Lung (tissue), 12 donors: ENCODE measurements around the gene RIN3. TPM values are rescaled to one million over a fixed set of nuclear protein-coding genes. Genes with fewer than 3 reads are reported as not detected.

Experiments used
- ATAC-seq: fragments of 200-7000 bp; cut with Tn5 transposase; one replicate; pipeline ENCODE4 v1.9.1; 2020; ENCODE audit warnings: moderate number of reproducible peaks; ENCODE audit not compliant: insufficient read depth, low FRiP score
- DNase-seq, 3 donors: peaks; one replicate each; pipeline ENCODE4 v3.0.0-alpha.2; 2013 to 2017
- H3K27ac ChIP-seq, 2 donors: one replicate each; pipeline ENCODE4 v1.5.1; 2013; ENCODE audit warnings: mild to moderate bottlenecking in 2 of 2, moderate library complexity in 2 of 2, control low read depth in 1 of 2, inconsistent platforms in 1 of 2, low read depth in 1 of 2, low read length in 1 of 2
- H3K27me3 ChIP-seq, 3 donors: one replicate each; pipeline ENCODE4 v1.5.1; 2013; ENCODE audit warnings: low read length in 2 of 3; ENCODE audit not compliant: control insufficient read depth in 3 of 3, insufficient read depth in 3 of 3
- H3K36me3 ChIP-seq, 4 donors: one replicate each; pipeline ENCODE4 v1.5.1; 2013; ENCODE audit warnings: low read length in 4 of 4, mild to moderate bottlenecking in 1 of 4, moderate library complexity in 1 of 4; ENCODE audit not compliant: control insufficient read depth in 4 of 4, insufficient read depth in 4 of 4
- H3K4me1 ChIP-seq, 5 donors: one replicate each; pipeline ENCODE4 v1.5.1; 2013; ENCODE audit warnings: low read length in 5 of 5, mild to moderate bottlenecking in 2 of 5, moderate library complexity in 1 of 5; ENCODE audit not compliant: control insufficient read depth in 5 of 5, insufficient read depth in 5 of 5
- H3K4me3 ChIP-seq: one replicate; pipeline ENCODE4 v1.5.1; 2013; ENCODE audit warnings: mild to moderate bottlenecking, control low read depth, moderate library complexity
- H3K9ac ChIP-seq, 2 donors: one replicate each; pipeline ENCODE4 v1.5.1; 2013; ENCODE audit warnings: low read length in 2 of 2, control low read depth in 1 of 2; ENCODE audit not compliant: insufficient read depth in 1 of 2
- H3K9me3 ChIP-seq, 4 donors: one replicate each; pipeline ENCODE4 v1.5.1; 2013; ENCODE audit warnings: low read length in 3 of 4, mild to moderate bottlenecking in 1 of 4, moderate library complexity in 1 of 4; ENCODE audit not compliant: control insufficient read depth in 4 of 4, insufficient read depth in 3 of 4
- WGBS, 2 donors: extraction: QIAGEN DNeasy Blood & Tissue Kit; methylation state at CpG; one replicate each; pipeline ENCODE4 v1.1.7; 2013; 5-methylcytosine and 5-hydroxymethylcytosine counted together
- polyA plus RNA-seq, 2 donors: library from polyadenylated mRNA; stranded (reverse); fragments of 200-250 nt; gene quantifications; one replicate each; pipeline ENCODE4 v1.2.1, GENCODE V29; 2013
- total RNA-seq, 2 donors: library from RNA; depleted of rRNA in 1 of 2; stranded (reverse); fragments of >200 nt in 1 of 2; gene quantifications; one replicate each; pipeline ENCODE4 v1.2.1, GENCODE V29; 2014 to 2021
- TF ChIP-seq, protein P1 (sequence below): IDR thresholded peaks from 2 replicates; pipeline ENCODE4 v1.5.1; 2012; ENCODE audit warnings: mild to moderate bottlenecking; ENCODE audit errors: control extremely low read depth, extremely low read depth
- donor health status: control.
- donor health status: control.
- donor health status: Bipolar disorder and iron deficiency.
- donor health status: healthy.
- donor health status: DM: yes; HTN: yes; CAD: no.

Gene RIN3
- total and polyA plus RNA-seq, 4 donors, result 19.3 to 55.5 (median 40.2) TPM

DNA sequence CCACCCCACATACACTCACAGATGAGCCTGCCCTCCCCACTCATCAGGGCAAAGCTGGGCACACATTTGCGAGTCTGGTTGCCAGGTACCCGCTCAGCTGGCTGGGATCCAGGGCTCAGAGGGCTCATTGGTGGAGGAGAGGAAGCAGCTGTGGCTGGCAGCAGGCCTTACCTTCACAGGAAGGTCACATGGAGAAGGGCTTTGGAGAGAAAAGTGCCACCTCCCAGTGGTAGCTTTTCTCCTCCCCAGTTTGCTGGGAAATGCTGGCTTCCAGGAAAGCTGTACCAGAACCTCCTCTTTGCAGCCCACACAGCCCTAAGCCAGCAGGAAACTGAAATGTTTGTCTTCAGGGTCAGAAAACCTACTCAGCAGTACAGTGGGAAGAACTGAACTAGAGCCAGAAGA is 179.2 kb downstream of the RIN3 start:
- peak; percentile 28 for ATAC-seq
- peaks cover 0 to 18% (median 10%) of the 10 kb centered on the region in 5 donors for H3K4me1 ChIP-seq
- H3K27ac ChIP-seq, result peak overlapping the region in 1 of 2 donors; percentile 4
- TF ChIP-seq, protein P1, sequence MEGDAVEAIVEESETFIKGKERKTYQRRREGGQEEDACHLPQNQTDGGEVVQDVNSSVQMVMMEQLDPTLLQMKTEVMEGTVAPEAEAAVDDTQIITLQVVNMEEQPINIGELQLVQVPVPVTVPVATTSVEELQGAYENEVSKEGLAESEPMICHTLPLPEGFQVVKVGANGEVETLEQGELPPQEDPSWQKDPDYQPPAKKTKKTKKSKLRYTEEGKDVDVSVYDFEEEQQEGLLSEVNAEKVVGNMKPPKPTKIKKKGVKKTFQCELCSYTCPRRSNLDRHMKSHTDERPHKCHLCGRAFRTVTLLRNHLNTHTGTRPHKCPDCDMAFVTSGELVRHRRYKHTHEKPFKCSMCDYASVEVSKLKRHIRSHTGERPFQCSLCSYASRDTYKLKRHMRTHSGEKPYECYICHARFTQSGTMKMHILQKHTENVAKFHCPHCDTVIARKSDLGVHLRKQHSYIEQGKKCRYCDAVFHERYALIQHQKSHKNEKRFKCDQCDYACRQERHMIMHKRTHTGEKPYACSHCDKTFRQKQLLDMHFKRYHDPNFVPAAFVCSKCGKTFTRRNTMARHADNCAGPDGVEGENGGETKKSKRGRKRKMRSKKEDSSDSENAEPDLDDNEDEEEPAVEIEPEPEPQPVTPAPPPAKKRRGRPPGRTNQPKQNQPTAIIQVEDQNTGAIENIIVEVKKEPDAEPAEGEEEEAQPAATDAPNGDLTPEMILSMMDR, result no peak
- no peak overlapping the region for H3K4me3 ChIP-seq
- H3K36me3 ChIP-seq, result peaks cover 0 to 13% (median 2%) of the 10 kb centered on the region in 4 donors
- H3K9ac ChIP-seq, result no peak overlapping the region
- H3K9me3 ChIP-seq, result no peaks in the 10 kb centered on the region
- WGBS, 2 donors, result 6 to 7% methylated on average over 2 of the region's 2 CpGs
- DNase-seq, result peak; percentile 42 to 66 (median 55)
- H3K27me3 ChIP-seq, result peaks cover 0 to 4% (median 0%) of the 10 kb centered on the region in 3 donors

DNA sequence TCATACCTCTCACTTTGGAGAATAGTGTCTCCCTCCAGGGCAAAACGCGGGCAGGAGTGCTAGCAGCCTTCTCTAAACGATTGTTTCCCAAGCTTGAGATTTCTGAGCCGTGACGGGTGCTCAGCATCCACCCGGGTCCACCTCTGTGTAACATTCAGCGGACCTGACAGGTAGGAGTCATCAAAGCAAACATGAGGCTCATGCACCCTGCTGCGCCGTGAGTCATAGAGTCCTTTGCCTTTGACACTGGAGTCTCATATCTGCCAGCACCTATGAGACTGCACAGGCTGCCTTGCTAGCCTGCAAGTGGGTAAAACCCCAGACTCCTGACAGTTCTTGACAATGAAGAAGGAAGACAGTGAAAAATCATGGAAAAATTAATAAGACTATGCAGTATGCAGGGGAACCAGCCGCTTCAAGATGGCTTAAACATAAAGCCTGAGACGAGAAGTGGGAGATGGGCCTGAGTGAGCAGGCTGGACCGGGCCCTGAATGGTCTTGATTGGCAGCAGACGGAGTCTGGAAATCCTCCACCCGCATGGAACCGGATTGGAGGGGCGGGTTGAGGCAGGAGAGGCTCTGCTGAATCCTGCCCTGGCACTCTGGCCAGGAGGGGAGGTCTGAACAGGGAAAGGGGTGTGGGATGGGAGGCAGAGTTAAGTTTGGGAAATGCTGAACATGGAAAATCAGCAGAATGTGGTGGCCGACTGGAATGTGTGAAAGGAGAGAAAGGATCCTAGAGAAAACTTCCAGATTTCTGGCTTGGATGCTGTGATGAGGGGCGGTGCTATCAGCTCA is 180.6 kb downstream of the RIN3 start:
- ATAC-seq (no peak), DNase-seq (peak in 1 of 3 donors; percentile 29)
- peaks cover 0 to 5% (median 0%) of the 10 kb centered on the region in 4 donors for H3K36me3 ChIP-seq
- H3K9me3 ChIP-seq, result no peaks in the 10 kb centered on the region
- TF ChIP-seq, protein P1, result no peak
- no peak overlapping the region for H3K9ac ChIP-seq
- 83 to 89% methylated on average over 18 of the region's 18 CpGs for WGBS, 2 donors
- H3K4me3 ChIP-seq, result no peak overlapping the region
- peaks cover 0 to 4% (median 0%) of the 10 kb centered on the region in 3 donors for H3K27me3 ChIP-seq
- H3K4me1 ChIP-seq, result peaks cover 0 to 20% (median 10%) of the 10 kb centered on the region in 5 donors
- H3K27ac ChIP-seq, result no peak overlapping the region

DNA sequence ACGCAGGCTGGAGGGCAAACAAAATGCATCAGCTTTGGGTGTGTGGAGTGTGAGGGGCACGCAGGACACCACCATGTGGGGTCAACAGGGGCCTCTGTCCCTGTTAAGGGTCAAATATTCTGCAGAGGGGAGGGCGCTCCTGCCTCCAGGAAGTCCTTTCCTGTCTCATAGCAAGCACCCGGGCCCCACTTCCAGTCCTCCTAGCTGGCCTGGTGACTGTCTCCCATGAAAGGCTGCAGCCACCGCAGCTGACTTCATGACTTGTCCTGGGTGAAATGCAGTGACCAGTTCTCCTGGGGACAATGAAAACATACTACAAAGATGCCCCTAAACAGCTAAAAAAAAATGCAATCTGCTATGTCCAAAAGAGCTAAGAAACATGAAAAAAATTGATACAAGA is 181.2 kb downstream of the RIN3 start:
- H3K4me3 ChIP-seq, result no peak overlapping the region
- DNase-seq, result no peak
- TF ChIP-seq, protein P1, result no peak
- H3K4me1 ChIP-seq, result peaks cover 0 to 20% (median 10%) of the 10 kb centered on the region in 5 donors
- 61 to 74% methylated on average over 5 of the region's 5 CpGs for WGBS, 2 donors
- peaks cover 0 to 5% (median 0%) of the 10 kb centered on the region in 4 donors for H3K36me3 ChIP-seq
- no peak for ATAC-seq
- no peak overlapping the region for H3K9ac ChIP-seq
- peaks cover 0 to 4% (median 0%) of the 10 kb centered on the region in 3 donors for H3K27me3 ChIP-seq
- H3K27ac ChIP-seq, result no peak overlapping the region
- H3K9me3 ChIP-seq, result no peaks in the 10 kb centered on the region
